PC-3 (cell line): ENCODE data around the gene C5AR1.

Experiments used
- EZH2 ChIP-seq: fragments of 300-600 bp; sonication (generic); IDR thresholded peaks from one replicate; pipeline ENCODE4 v1.6.1; 2017; ENCODE audit warnings: antibody characterized with exemption, mild to moderate bottlenecking, low read length; ENCODE audit not compliant: unreplicated experiment
- EZH2phosphoT487 ChIP-seq: fragments of 300-600 bp; sonication (generic); IDR thresholded peaks from 2 replicates; pipeline ENCODE4 v1.6.1; 2018; ENCODE audit warnings: mild to moderate bottlenecking, antibody characterized with exemption, low read length, borderline replicate concordance
- TF ChIP-seq, protein P1 (sequence below): fragments of 300-600 bp; sonication (generic); conservative IDR thresholded peaks from 2 replicates; pipeline ENCODE4 v1.5.1; 2017; ENCODE audit warnings: antibody characterized with exemption, low read depth, mild to moderate bottlenecking, low read length

DNA sequence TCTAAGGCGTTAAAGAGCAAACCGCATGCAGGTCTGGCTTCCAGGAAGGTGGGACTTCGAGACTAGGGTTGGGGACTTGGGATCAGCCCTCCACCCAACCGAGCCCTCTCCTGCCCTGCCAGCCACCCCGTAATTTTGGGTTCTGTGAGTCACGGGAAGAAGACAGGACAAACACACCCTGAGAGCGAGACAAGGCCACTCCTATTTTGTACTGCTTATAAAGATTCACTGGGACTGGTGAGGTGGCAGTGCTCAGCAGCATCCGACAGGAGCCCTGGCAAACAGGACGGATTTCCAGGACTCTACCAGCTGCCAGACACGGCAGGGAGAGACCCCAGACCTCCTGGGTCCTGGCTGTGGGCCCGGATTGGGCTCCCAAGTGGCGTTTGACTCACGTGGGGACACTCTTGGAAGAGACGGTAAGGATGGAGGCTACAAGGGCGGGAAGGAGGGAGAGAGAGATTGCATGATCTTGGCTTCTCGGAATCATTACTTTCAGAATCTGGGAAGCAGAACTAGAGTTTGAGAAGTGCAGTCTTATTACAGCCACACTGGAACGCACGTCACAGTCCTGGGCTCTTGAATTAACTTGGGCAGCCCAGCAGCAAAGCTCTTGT is 22.4 kb downstream of the C5AR1 start, which contains the start of gene C5AR2:
- TF ChIP-seq EZH2 (no peak), EZH2phosphoT487 (no peak)
- TF ChIP-seq, protein P1, sequence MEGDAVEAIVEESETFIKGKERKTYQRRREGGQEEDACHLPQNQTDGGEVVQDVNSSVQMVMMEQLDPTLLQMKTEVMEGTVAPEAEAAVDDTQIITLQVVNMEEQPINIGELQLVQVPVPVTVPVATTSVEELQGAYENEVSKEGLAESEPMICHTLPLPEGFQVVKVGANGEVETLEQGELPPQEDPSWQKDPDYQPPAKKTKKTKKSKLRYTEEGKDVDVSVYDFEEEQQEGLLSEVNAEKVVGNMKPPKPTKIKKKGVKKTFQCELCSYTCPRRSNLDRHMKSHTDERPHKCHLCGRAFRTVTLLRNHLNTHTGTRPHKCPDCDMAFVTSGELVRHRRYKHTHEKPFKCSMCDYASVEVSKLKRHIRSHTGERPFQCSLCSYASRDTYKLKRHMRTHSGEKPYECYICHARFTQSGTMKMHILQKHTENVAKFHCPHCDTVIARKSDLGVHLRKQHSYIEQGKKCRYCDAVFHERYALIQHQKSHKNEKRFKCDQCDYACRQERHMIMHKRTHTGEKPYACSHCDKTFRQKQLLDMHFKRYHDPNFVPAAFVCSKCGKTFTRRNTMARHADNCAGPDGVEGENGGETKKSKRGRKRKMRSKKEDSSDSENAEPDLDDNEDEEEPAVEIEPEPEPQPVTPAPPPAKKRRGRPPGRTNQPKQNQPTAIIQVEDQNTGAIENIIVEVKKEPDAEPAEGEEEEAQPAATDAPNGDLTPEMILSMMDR: no peak
